NCI-H2107 (cell line): Measurements from ENCODE around the gene IFNA10.
"Not testable (repeated sequence)": the region's sequence is repeated elsewhere in the genome, so short reads cannot be mapped to it uniquely, and the experiment has no call there.

ENCODE experiments used
- DNase-seq: peaks from one replicate; lab custom pipeline; 2025; lab: John Stamatoyannopoulos, UW

IFNA10 gene

GRCh38 chr9:21207043-21207442 is at the start of gene IFNA10:
IFNA10 (minus strand) TSS chr9:21207143; CDS start chr9:21207097, 46 bp downstream.
- DNase-seq, result not testable (repeated sequence)

GRCh38 chr9:21255538-21256212 is 48.7 kb upstream of the IFNA10 start:
- no peak for DNase-seq

GRCh38 chr9:21252721-21253547 is 46.0 kb upstream of the IFNA10 start:
- DNase-seq, result no peak

- no peak for DNase-seq
These were observed 44.7 kb upstream of the IFNA10 start for GRCh38 chr9:21251638-21252037.

- no peak for DNase-seq
These were observed 44.2 kb upstream of the IFNA10 start for GRCh38 chr9:21251190-21251589.

- no peak for DNase-seq
These were observed 37.9 kb upstream of the IFNA10 start for GRCh38 chr9:21244836-21245235.

GRCh38 chr9:21239911-21240310 is 33.0 kb upstream of the IFNA10 start, which contains the start of gene IFNA14:
IFNA14 (minus strand) TSS chr9:21240005; CDS start chr9:21239935, 70 bp downstream.
- no peak for DNase-seq

GRCh38 chr9:21236360-21236714 is 29.4 kb upstream of the IFNA10 start:
- DNase-seq, result not testable (repeated sequence)

- DNase-seq, result not testable (repeated sequence)
These were observed 28.8 kb upstream of the IFNA10 start for GRCh38 chr9:21235468-21236359.

GRCh38 chr9:21234153-21234687 is 27.3 kb upstream of the IFNA10 start:
- DNase-seq, result no peak

- no peak for DNase-seq
These were observed 26.3 kb upstream of the IFNA10 start for GRCh38 chr9:21233258-21233657.

GRCh38 chr9:21228122-21228521 is 21.2 kb upstream of the IFNA10 start, which contains the start of gene IFNA17:
IFNA17 (minus strand) TSS chr9:21228222; CDS start chr9:21228173, 49 bp downstream.
- DNase-seq, result no peak

GRCh38 chr9:21217211-21217610 is 10.3 kb upstream of the IFNA10 start, which contains the start of gene IFNA16:
IFNA16 (minus strand) TSS chr9:21217311; CDS start chr9:21217305, 6 bp downstream.
- not testable (repeated sequence) for DNase-seq

GRCh38 chr9:21213411-21214326 is 6.7 kb upstream of the IFNA10 start:
- not testable (repeated sequence) for DNase-seq

GRCh38 chr9:21212160-21212559 is 5.2 kb upstream of the IFNA10 start:
- DNase-seq, result not testable (repeated sequence)

- not testable (repeated sequence) for DNase-seq
These were observed 3.8 kb upstream of the IFNA10 start for GRCh38 chr9:21210782-21211181.

- DNase-seq, result no peak
These were observed 3.4 kb upstream of the IFNA10 start for GRCh38 chr9:21210311-21210710.

- DNase-seq, result no peak
These were observed 1.7 kb downstream of the IFNA10 start for GRCh38 chr9:21205204-21205603.

- not testable (repeated sequence) for DNase-seq
These were observed 4.8 kb downstream of the IFNA10 start, which contains the start of gene IFNA7 for GRCh38 chr9:21202105-21202504. IFNA7 (minus strand) TSS chr9:21202205; CDS start chr9:21202165, 40 bp downstream.
